Activated CD8-positive, alpha-beta memory T cell treated with anti-CD3 and anti-CD28 coated beads, Interleukin-2, amount 50 U/mL, for 4 hours (primary cell): ENCODE measurements around the gene CMTM4.
"Not testable (repeated sequence)": the region's sequence is repeated elsewhere in the genome, so short reads cannot be mapped to it uniquely, and the experiment has no call there.

Experiments used
- DNase-seq: peaks from one replicate; pipeline ENCODE4 v3.0.0-alpha.2; 2020

CMTM4 gene

GRCh38 chr16:66668777-66669444, 27.6 kb downstream of the CMTM4 start:
- DNase-seq = no peak

GRCh38 chr16:66667944-66668343, 28.6 kb downstream of the CMTM4 start:
- no peak for DNase-seq

- no peak for DNase-seq
These were observed 33.9 kb downstream of the CMTM4 start for GRCh38 chr16:66662445-66663194.

- not testable (repeated sequence) for DNase-seq
These were observed 34.7 kb downstream of the CMTM4 start for GRCh38 chr16:66661671-66662346.

- DNase-seq = no peak
These were observed 35.4 kb downstream of the CMTM4 start for GRCh38 chr16:66661210-66661560.

- DNase-seq = no peak
These were observed 35.9 kb downstream of the CMTM4 start for GRCh38 chr16:66660422-66661209.

- no peak for DNase-seq
These were observed 37.7 kb downstream of the CMTM4 start for GRCh38 chr16:66658860-66659190.

- DNase-seq = no peak
These were observed 38.2 kb downstream of the CMTM4 start for GRCh38 chr16:66658143-66658859.

- DNase-seq = no peak
These were observed 40.0 kb downstream of the CMTM4 start for GRCh38 chr16:66656547-66656946.

GRCh38 chr16:66653581-66654350, 42.8 kb downstream of the CMTM4 start:
- no peak for DNase-seq

- DNase-seq = no peak
These were observed 43.7 kb downstream of the CMTM4 start for GRCh38 chr16:66652661-66653360.

GRCh38 chr16:66651965-66652364, 44.6 kb downstream of the CMTM4 start:
- no peak for DNase-seq

GRCh38 chr16:66651474-66651765, 45.1 kb downstream of the CMTM4 start:
- DNase-seq = no peak

GRCh38 chr16:66650707-66651473, 45.7 kb downstream of the CMTM4 start:
- DNase-seq = peak; percentile 77

- no peak for DNase-seq
These were observed 46.8 kb downstream of the CMTM4 start for GRCh38 chr16:66649636-66650205.

- no peak for DNase-seq
These were observed 47.4 kb downstream of the CMTM4 start for GRCh38 chr16:66649167-66649566.

GRCh38 chr16:66647866-66648265, 48.7 kb downstream of the CMTM4 start:
- no peak for DNase-seq

GRCh38 chr16:66641387-66641786, 55.2 kb downstream of the CMTM4 start:
- DNase-seq = no peak

- no peak for DNase-seq
These were observed 55.7 kb downstream of the CMTM4 start for GRCh38 chr16:66640724-66641314.
